Left lung (tissue), 10 donors: Measurements from ENCODE around the gene ITGB6. TPM values are rescaled to one million over a fixed set of nuclear protein-coding genes. Genes with fewer than 3 reads are reported as not detected.

ENCODE experiments used
- ATAC-seq: fragments of 200-7000 bp; cut with Tn5 transposase; one replicate; pipeline ENCODE4 v1.9.1; 2020; ENCODE audit warnings: moderate library complexity
- DNase-seq, 4 donors: peaks; one replicate each; pipeline ENCODE4 v3.0.0-alpha.2; 2013 to 2020
- H3K27ac ChIP-seq, 2 donors: fragments of 200-600 bp; sonication (generic) in 1 of 2; one replicate each; pipeline versions ENCODE4 v1.5.0 to v1.8.0; 2020 to 2021
- H3K27me3 ChIP-seq, 2 donors: fragments of 200-600 bp; sonication (generic) in 1 of 2; one replicate each; pipeline versions ENCODE4 v1.5.0 to v1.8.0; 2020 to 2021
- H3K36me3 ChIP-seq, 2 donors: fragments of 200-600 bp; sonication (generic) in 1 of 2; one replicate each; pipeline versions ENCODE4 v1.5.0 to v1.8.0; 2020 to 2021
- H3K4me1 ChIP-seq, 2 donors: fragments of 200-600 bp; one replicate each; pipeline ENCODE4 v1.8.0; 2021
- H3K4me3 ChIP-seq, 2 donors: fragments of 200-600 bp; sonication (generic) in 1 of 2; one replicate each; pipeline versions ENCODE4 v1.5.0 to v1.8.0; 2020 to 2021; ENCODE audit warnings: mild to moderate bottlenecking in 1 of 2
- H3K9me3 ChIP-seq, 2 donors: fragments of 200-600 bp; sonication (generic) in 1 of 2; one replicate each; pipeline versions ENCODE4 v1.5.0 to v1.8.0; 2020 to 2021
- intact Hi-C, 2 donors: fragments of 100-400 bp; cut with DNase I; formaldehyde crosslinking; loops; one replicate each; pipeline versions ENCODE4 v1.11.2 to v1.14.2; 2022
- polyA plus RNA-seq, 6 donors: library from polyadenylated mRNA; unstranded; fragments of 120-200 nt; gene quantifications; one replicate each; pipeline ENCODE4 v1.2.1, GENCODE V29; 2013; ENCODE audit not compliant: insufficient read length in 6 of 6
- total RNA-seq, 2 donors: library from RNA; stranded (reverse); fragmentation: NEBNext Ultra II Directional; extraction: Animal tissue kit (Norgen Biotek cat#: 25700); gene quantifications; one replicate each; pipeline ENCODE4 v1.2.1, GENCODE V29; 2021
- TF ChIP-seq, protein P1 (sequence below), 2 donors: fragments of 200-600 bp; sonication (generic) in 1 of 2; IDR thresholded peaks; one replicate each; pipeline versions ENCODE4 v1.5.0 to v1.8.0; 2021; ENCODE audit warnings: antibody characterized with exemption in 2 of 2
- donor health status: DM: no; HTN: yes; CAD: no.
- donor health status: DM: no; HTN: no; CAD: no.

ITGB6 gene
- total and polyA plus RNA-seq, 8 donors: 4.4 to 227 (median 8.5) TPM

DNA sequence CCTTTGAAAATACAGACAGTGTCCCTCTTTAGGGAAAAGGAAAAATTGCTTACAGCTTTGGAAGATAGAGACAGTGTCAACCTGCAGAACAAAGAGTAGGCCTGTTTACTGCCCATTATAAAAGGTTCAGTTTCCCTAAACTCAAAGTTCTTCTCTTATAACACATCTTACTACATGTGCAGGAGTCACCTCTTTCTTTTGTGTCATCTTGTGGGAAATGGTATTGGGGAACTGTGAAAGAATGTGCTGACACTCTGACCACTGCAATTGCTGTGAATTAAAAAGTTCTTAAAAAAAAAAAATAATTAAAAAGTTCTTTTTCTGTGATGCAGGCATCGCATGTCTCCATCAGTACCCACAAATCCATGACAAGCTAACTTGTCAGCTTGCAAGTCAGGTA, 2.9 kb upstream of the ITGB6 start:
- Histone ChIP-seq H3K36me3 (no peaks in the 10 kb centered on the region), H3K27me3 (no peaks in the 10 kb centered on the region), H3K4me3 (no peak overlapping the region), H3K9me3 (no peaks in the 10 kb centered on the region), H3K27ac (no peak overlapping the region), H3K4me1 (peaks cover 4 to 5% of the 10 kb centered on the region in 2 donors)
- TF ChIP-seq, protein P1, sequence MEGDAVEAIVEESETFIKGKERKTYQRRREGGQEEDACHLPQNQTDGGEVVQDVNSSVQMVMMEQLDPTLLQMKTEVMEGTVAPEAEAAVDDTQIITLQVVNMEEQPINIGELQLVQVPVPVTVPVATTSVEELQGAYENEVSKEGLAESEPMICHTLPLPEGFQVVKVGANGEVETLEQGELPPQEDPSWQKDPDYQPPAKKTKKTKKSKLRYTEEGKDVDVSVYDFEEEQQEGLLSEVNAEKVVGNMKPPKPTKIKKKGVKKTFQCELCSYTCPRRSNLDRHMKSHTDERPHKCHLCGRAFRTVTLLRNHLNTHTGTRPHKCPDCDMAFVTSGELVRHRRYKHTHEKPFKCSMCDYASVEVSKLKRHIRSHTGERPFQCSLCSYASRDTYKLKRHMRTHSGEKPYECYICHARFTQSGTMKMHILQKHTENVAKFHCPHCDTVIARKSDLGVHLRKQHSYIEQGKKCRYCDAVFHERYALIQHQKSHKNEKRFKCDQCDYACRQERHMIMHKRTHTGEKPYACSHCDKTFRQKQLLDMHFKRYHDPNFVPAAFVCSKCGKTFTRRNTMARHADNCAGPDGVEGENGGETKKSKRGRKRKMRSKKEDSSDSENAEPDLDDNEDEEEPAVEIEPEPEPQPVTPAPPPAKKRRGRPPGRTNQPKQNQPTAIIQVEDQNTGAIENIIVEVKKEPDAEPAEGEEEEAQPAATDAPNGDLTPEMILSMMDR (IDR thresholded peaks at IDR 0.05): no peak
- DNase-seq (no peak), ATAC-seq (no peak)
- intact Hi-C loops: no loop called here

DNA sequence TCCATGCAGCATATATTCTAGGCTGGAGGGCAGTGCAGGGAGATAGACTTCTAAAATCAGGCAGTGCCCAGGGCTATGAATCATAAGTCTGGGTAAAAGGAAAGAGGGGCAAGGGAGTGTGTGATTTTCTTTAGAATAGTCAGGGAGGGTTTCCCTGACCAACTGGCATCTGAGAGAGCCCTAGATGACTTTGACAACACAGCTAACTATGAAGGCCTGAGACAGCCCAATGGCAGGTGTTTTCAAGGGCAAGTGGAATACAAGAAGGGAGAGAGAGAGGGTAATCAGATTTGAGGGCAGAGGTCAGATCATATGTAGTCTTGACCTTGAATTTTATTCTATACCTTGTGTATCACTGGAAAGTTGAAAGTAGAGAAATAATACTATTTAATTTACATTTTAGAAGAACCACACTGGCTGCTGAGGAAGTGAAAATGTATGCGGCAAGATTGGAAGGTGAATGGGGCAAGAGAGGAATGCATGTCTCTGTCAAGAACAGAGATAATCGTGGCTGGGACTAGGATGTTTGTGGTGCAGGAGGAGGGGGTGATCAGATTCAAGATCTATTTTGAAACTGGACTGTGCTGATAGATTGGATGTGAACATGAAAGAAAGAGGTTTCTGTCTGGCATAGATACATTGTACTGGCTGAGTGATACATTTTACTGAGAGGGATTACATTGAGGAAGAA, 1.9 kb upstream of the ITGB6 start:
- no peaks in the 10 kb centered on the region for H3K4me1 ChIP-seq
- H3K27ac ChIP-seq: no peak overlapping the region
- H3K27me3 ChIP-seq: no peaks in the 10 kb centered on the region
- DNase-seq: no peak
- no peak for ATAC-seq
- no peak overlapping the region for H3K4me3 ChIP-seq
- intact Hi-C loops: no loop called here
- no peaks in the 10 kb centered on the region for H3K36me3 ChIP-seq
- TF ChIP-seq, protein P1 (IDR thresholded peaks at IDR 0.05): no peak
- H3K9me3 ChIP-seq: no peaks in the 10 kb centered on the region

DNA sequence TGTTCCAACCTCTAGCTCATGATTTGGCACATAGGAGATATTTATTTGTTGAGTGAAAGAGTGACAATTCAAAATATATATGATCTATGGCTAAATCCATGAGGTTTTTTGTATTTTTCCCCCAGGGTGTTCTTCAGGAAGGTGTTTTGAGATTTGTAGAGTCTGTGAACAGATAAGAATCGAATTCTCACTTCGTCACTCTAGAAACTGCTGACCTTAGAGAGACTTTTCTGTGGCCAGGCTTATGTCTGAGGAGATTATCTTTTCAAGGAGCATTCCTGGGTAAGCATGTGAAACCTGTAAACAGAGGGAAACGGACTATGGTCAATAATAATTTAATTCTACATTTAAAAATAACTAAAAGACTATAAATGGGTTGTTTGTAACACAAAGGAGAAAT, 849 bp upstream of the ITGB6 start:
- Histone ChIP-seq H3K4me1 (no peaks in the 10 kb centered on the region), H3K27me3 (no peaks in the 10 kb centered on the region), H3K27ac (no peak overlapping the region), H3K4me3 (no peak overlapping the region), H3K9me3 (no peaks in the 10 kb centered on the region), H3K36me3 (no peaks in the 10 kb centered on the region)
- no peak for ATAC-seq
- DNase-seq: no peak
- intact Hi-C loops: no loop called here
- TF ChIP-seq, protein P1 (IDR thresholded peaks at IDR 0.05): no peak

DNA sequence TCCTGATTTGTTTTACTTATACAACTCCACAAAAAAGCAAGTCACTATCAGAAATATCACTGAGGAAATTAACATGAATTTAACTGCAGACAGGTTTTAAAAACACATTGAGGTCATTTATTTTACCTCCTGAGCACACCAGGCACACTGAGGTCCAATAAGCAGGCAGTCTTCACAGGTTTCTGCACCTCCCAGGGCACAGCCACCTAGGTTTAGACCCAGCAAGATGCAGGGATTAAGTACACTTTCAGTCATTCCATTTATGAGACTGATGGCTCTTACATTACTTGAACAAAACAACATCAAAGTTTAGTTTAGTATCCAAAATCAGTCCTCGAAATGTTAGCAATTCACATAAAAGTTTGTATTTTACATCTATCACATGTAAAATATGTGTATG, 1.0 kb downstream of the ITGB6 start:
- intact Hi-C loops: no loop called here
- H3K36me3 ChIP-seq: no peaks in the 10 kb centered on the region
- no peaks in the 10 kb centered on the region for H3K4me1 ChIP-seq
- TF ChIP-seq, protein P1 (IDR thresholded peaks at IDR 0.05): no peak
- ATAC-seq (peak; percentile 73), DNase-seq (no peak)
- peak overlapping the region; percentile 6 to 32 for H3K4me3 ChIP-seq
- no peaks in the 10 kb centered on the region for H3K9me3 ChIP-seq
- peak overlapping the region; percentile 52 to 62 for H3K27ac ChIP-seq
- no peaks in the 10 kb centered on the region for H3K27me3 ChIP-seq

DNA sequence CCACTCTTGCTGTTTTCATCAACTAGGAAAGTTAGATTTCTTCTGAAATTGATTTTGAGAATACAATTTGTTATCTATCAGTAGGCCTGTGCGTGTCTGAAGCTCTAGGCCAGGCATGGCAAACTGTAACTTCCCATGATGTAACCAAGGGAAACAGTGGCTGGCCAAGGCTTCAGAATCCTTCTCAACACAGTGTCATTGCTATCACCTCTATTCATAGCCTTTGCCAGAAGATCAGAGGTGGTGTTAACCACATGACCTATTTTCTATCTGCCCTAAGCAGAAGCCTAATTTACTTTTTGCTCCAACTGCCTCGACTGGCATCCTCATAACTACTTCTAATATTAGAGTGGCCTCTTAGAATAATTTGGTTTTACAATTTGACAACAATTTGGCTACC, 2.5 kb downstream of the ITGB6 start:
- no peaks in the 10 kb centered on the region for H3K36me3 ChIP-seq
- H3K27ac ChIP-seq: peak overlapping the region in 1 of 2 donors; percentile 37
- peak overlapping the region in 1 of 2 donors; percentile 32 for H3K4me3 ChIP-seq
- intact Hi-C loops: no loop called here
- DNase-seq (no peak), ATAC-seq (peak; percentile 38)
- no peaks in the 10 kb centered on the region for H3K9me3 ChIP-seq
- no peaks in the 10 kb centered on the region for H3K4me1 ChIP-seq
- TF ChIP-seq, protein P1 (IDR thresholded peaks at IDR 0.05): no peak
- H3K27me3 ChIP-seq: no peaks in the 10 kb centered on the region
